Fibroblast of the aortic adventitia (primary cell): ENCODE measurements around the gene NME8. TPM values are rescaled to one million over a fixed set of nuclear protein-coding genes. Genes with fewer than 3 reads are reported as not detected.

Experiments
- DNase-seq: peaks from one replicate; pipeline ENCODE4 v3.0.0-alpha.2; 2010; ENCODE audit warnings: low read depth
- H3K4me3 ChIP-seq: 2 replicates; pipeline ENCODE4 v1.5.1; 2011; ENCODE audit warnings: low read depth, mild to moderate bottlenecking, control low read depth, low read length, moderate library complexity
- CTCF ChIP-seq: IDR thresholded peaks from 2 replicates; pipeline ENCODE4 v1.5.1; 2011; ENCODE audit warnings: mild to moderate bottlenecking, low read length, control low read depth, inconsistent platforms; ENCODE audit not compliant: insufficient read depth
- total RNA-seq: library from RNA; depleted of rRNA; stranded (reverse); fragments of >200 nt; gene quantifications from 2 replicates; pipeline ENCODE4 v1.2.3, GENCODE V29; 2012; ENCODE audit warnings: low replicate concordance

Gene NME8
- total RNA-seq, 1 donor, result not detected

GRCh38 chr7:37924491-37925041 is 76.2 kb downstream of the NME8 start:
- no peak for TF ChIP-seq CTCF
- H3K4me3 ChIP-seq, result no peak overlapping the region
- peak; percentile 86 for DNase-seq

GRCh38 chr7:37925620-37926019 is 77.2 kb downstream of the NME8 start:
- TF ChIP-seq CTCF, result no peak
- no peak for DNase-seq
- no peak overlapping the region for H3K4me3 ChIP-seq

GRCh38 chr7:37927773-37928444 is 79.5 kb downstream of the NME8 start:
- no peak for TF ChIP-seq CTCF
- peak; percentile 77 for DNase-seq
- H3K4me3 ChIP-seq, result no peak overlapping the region

GRCh38 chr7:37928878-37929277 is 80.5 kb downstream of the NME8 start:
- no peak for DNase-seq
- no peak for TF ChIP-seq CTCF
- H3K4me3 ChIP-seq, result no peak overlapping the region

GRCh38 chr7:37930226-37930948 is 82.0 kb downstream of the NME8 start:
- DNase-seq, result peak; percentile 70
- no peak for TF ChIP-seq CTCF
- H3K4me3 ChIP-seq, result no peak overlapping the region

GRCh38 chr7:37932543-37932942 is 84.1 kb downstream of the NME8 start:
- no peak for DNase-seq
- H3K4me3 ChIP-seq, result no peak overlapping the region
- TF ChIP-seq CTCF, result no peak
